GM18909 (cell line): ENCODE data around the gene ZNF420.
"Not testable (repeated sequence)": the region's sequence is repeated elsewhere in the genome, so short reads cannot be mapped to it uniquely, and the experiment has no call there.

Experiments used
- ATAC-seq: cut with Tn5 transposase; IDR thresholded peaks from one replicate; pipeline ENCODE4 v1.9.1; 2021; ENCODE audit warnings: mild to moderate bottlenecking; ENCODE audit not compliant: unreplicated experiment, poor library complexity

The ZNF420 gene

GRCh38 chr19:37077934-37078716 is at the start of gene ZNF420:
Gene ZNF420, plus strand, starts transcription at chr19:37078433. Its CDS starts 10,686 bp downstream, at chr19:37089119.
- peak; percentile 97 for ATAC-seq

- ATAC-seq = no peak
Measured at GRCh38 chr19:37045140-37045539, 33.1 kb upstream of the ZNF420 start.

- ATAC-seq = no peak
Measured at GRCh38 chr19:37055330-37055729, 22.9 kb upstream of the ZNF420 start.

- ATAC-seq = no peak
Measured at GRCh38 chr19:37056776-37057175, 21.5 kb upstream of the ZNF420 start.

- ATAC-seq = no peak
Measured at GRCh38 chr19:37059142-37059541, 19.1 kb upstream of the ZNF420 start.

GRCh38 chr19:37064886-37065285 is 13.3 kb upstream of the ZNF420 start:
- not testable (repeated sequence) for ATAC-seq

GRCh38 chr19:37074111-37074510 is 4.1 kb upstream of the ZNF420 start:
- no peak for ATAC-seq

GRCh38 chr19:37074819-37075362 is 3.3 kb upstream of the ZNF420 start:
- no peak for ATAC-seq

- not testable (repeated sequence) for ATAC-seq
Measured at GRCh38 chr19:37076524-37076923, 1.7 kb upstream of the ZNF420 start.

GRCh38 chr19:37077501-37077933 is 716 bp upstream of the ZNF420 start:
- no peak for ATAC-seq

GRCh38 chr19:37078717-37079032 is 442 bp downstream of the ZNF420 start:
- ATAC-seq = no peak

- no peak for ATAC-seq
Measured at GRCh38 chr19:37079238-37079637, 1.0 kb downstream of the ZNF420 start.

GRCh38 chr19:37082307-37082706 is 4.1 kb downstream of the ZNF420 start:
- no peak for ATAC-seq

GRCh38 chr19:37087110-37087509 is 8.9 kb downstream of the ZNF420 start:
- ATAC-seq = no peak

- ATAC-seq = no peak
Measured at GRCh38 chr19:37095859-37096258, 17.6 kb downstream of the ZNF420 start.

- ATAC-seq = no peak
Measured at GRCh38 chr19:37098570-37098969, 20.3 kb downstream of the ZNF420 start.

- not testable (repeated sequence) for ATAC-seq
Measured at GRCh38 chr19:37104135-37104534, 25.9 kb downstream of the ZNF420 start.

- ATAC-seq = not testable (repeated sequence)
Measured at GRCh38 chr19:37111753-37112152, 33.5 kb downstream of the ZNF420 start.

GRCh38 chr19:37114001-37114400 is 35.8 kb downstream of the ZNF420 start:
- ATAC-seq = no peak

- not testable (repeated sequence) for ATAC-seq
Measured at GRCh38 chr19:37122093-37122492, 43.9 kb downstream of the ZNF420 start.

GRCh38 chr19:37127999-37128820 is 50.0 kb downstream of the ZNF420 start:
- ATAC-seq = no peak
